Aorta (tissue), 5 donors: ENCODE data around the gene RABGAP1L. TPM values are rescaled to one million over a fixed set of nuclear protein-coding genes. Genes with fewer than 3 reads are reported as not detected.
"Not testable (repeated sequence)": the region's sequence is repeated elsewhere in the genome, so short reads cannot be mapped to it uniquely, and the experiment has no call there.

Experiments used
- ATAC-seq: fragments of 200-7000 bp; cut with Tn5 transposase; one replicate; pipeline ENCODE4 v1.9.1; 2022; ENCODE audit warnings: moderate library complexity; ENCODE audit not compliant: low FRiP score
- DNase-seq, 2 donors: peaks; one replicate each; pipeline ENCODE4 v3.0.0-alpha.2; 2020
- H3K27ac ChIP-seq, 2 donors: one replicate each; pipeline ENCODE4 v1.5.1; 2013; ENCODE audit warnings: low read length in 2 of 2, mild to moderate bottlenecking in 2 of 2, moderate library complexity in 2 of 2, control low read depth in 1 of 2, inconsistent platforms in 1 of 2, low read depth in 1 of 2
- H3K27me3 ChIP-seq, 2 donors: one replicate each; pipeline ENCODE4 v1.6.1; 2013; ENCODE audit warnings: control low read depth in 1 of 2, low read length in 1 of 2, mild to moderate bottlenecking in 1 of 2, moderate library complexity in 1 of 2; ENCODE audit not compliant: insufficient read depth in 2 of 2, control insufficient read depth in 1 of 2
- H3K36me3 ChIP-seq, 2 donors: one replicate each; pipeline ENCODE4 v1.6.1; 2013; ENCODE audit warnings: control low read depth in 1 of 2, low read length in 1 of 2, mild to moderate bottlenecking in 1 of 2; ENCODE audit not compliant: insufficient read depth in 2 of 2, control insufficient read depth in 1 of 2
- H3K4me1 ChIP-seq, 2 donors: one replicate each; pipeline ENCODE4 v1.6.1; 2013; ENCODE audit warnings: low read length in 2 of 2, control low read depth in 1 of 2, mild to moderate bottlenecking in 1 of 2, moderate library complexity in 1 of 2; ENCODE audit not compliant: insufficient read depth in 2 of 2, control insufficient read depth in 1 of 2
- H3K4me3 ChIP-seq, 2 donors: one replicate each; pipeline ENCODE4 v1.5.1; 2013; ENCODE audit warnings: low read length in 2 of 2, control low read depth in 1 of 2, mild to moderate bottlenecking in 1 of 2
- H3K9me3 ChIP-seq: one replicate; pipeline ENCODE4 v1.6.1; 2013; ENCODE audit warnings: mild to moderate bottlenecking, low read length; ENCODE audit not compliant: control insufficient read depth
- WGBS, 2 donors: extraction: QIAGEN DNeasy Blood & Tissue Kit; methylation state at CpG; one replicate each; pipeline ENCODE4 v1.1.7; 2013; 5-methylcytosine and 5-hydroxymethylcytosine counted together
- intact Hi-C, 2 donors: fragments of 100-400 bp; cut with DNase I; formaldehyde crosslinking; loops; one replicate each; pipeline versions ENCODE4 v1.14.2 to v1.15.0; 2022
- polyA plus RNA-seq, 2 donors: library from polyadenylated mRNA; stranded (reverse); fragments of 200-250 nt; gene quantifications; one replicate each; pipeline ENCODE4 v1.2.3, GENCODE V29; 2013
- total RNA-seq, 2 donors: library from RNA; stranded (reverse); fragmentation: NEBNext Ultra II Directional; extraction: Animal tissue kit (Norgen Biotek cat#: 25700); gene quantifications; one replicate each; pipeline ENCODE4 v1.2.1, GENCODE V29; 2021
- donor health status: healthy with polysubstance abuse.
- donor health status: Bipolar disorder and iron deficiency.
- donor health status: DM: no; HTN: no; CAD: no.
- donor health status: DM: no; HTN: no; CAD: no.
- donor health status: DM: yes; HTN: yes; CAD: no.

RABGAP1L gene
- total and polyA plus RNA-seq, 4 donors, result 14.8 to 56.4 (median 38.4) TPM

DNA sequence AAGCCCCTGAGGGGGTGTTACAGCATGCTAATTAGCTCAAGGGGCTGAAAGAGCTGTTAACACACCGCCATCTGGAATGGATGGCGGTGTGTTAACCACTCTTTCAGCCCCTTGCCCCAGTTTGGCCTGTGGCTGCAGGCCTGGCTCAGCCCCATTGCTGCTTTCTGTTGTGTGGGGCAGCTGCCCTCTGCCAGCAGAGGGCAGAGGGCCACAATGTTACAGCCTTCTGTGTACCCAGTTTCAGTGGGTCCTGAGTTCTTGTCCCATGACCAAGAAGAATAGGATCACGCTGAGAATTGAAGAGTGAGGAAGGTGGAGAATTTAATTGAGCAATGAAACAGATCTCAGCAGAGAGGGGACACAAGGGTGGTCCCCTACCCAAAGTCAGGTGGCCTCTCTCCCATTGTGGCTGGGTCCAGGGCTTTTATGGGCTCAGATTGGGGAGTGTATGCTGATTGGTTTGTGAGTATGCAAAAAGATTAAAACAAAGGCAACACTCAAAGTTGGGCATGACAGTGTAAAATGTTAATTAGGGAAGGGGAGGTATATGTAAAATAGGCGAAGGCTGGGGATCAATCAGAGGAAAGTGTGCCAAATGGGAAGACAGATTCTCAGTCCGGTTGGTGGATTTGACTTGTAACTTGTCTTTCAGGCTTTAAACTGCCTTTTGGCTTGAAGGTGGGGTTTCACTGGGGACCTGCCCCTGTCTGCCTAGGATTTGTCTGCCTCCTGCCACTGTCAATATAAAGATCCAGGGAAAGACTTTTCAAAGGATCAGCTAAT lies 142.2 kb downstream of the RABGAP1L start:
- H3K27ac ChIP-seq, result no peak overlapping the region
- DNase-seq, result no peak
- no peaks in the 10 kb centered on the region for H3K9me3 ChIP-seq
- no peak for ATAC-seq
- H3K27me3 ChIP-seq, result no peaks in the 10 kb centered on the region
- 89 to 98% methylated on average over 5 of the region's 5 CpGs for WGBS, 2 donors
- intact Hi-C loops, result no loop called here
- no peaks in the 10 kb centered on the region for H3K36me3 ChIP-seq
- H3K4me3 ChIP-seq, result no peak overlapping the region
- H3K4me1 ChIP-seq, result no peaks in the 10 kb centered on the region

DNA sequence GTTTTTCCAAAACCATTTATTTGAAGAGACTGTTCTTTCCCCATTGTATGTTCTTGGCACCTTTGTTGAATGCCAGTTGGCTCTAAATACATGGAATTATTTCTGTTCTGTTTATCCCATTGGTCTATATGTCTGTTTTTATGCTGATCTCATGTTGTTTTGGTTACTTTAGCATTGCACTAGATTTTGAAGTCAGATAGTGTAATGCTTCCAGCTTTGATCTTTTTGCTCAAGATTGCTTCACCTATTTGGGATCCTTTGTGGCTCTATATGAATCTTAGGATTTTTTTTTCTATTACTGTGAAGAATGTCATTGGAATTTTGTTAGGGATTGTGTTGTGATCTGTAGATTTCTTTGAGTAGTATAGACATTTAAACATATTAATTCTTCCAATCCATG lies 149.3 kb downstream of the RABGAP1L start:
- Histone ChIP-seq H3K36me3 (no peaks in the 10 kb centered on the region), H3K27ac (no peak overlapping the region), H3K4me3 (no peak overlapping the region), H3K4me1 (no peaks in the 10 kb centered on the region), H3K27me3 (no peaks in the 10 kb centered on the region), H3K9me3 (no peaks in the 10 kb centered on the region)
- intact Hi-C loops, result no loop called here
- ATAC-seq, result no peak
- no peak for DNase-seq

DNA sequence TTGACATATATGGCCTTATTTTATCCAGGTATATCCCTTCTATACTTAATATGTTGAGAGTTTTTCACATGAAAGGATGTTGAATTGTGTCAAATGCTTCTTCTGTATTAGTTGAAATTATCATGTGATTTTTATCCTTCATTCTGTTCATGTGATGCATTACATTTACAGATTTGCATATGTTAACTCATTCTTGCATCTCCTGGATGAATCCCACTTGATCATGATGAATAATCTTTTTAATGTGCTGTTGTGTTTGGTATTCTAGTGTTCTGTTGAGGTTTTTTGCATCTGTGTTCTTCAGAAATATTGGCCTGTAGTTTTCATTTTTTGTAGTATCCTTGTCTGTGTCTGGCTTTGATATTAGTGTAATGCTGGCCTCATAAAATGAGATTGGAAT lies 150.2 kb downstream of the RABGAP1L start:
- no peaks in the 10 kb centered on the region for H3K9me3 ChIP-seq

DNA sequence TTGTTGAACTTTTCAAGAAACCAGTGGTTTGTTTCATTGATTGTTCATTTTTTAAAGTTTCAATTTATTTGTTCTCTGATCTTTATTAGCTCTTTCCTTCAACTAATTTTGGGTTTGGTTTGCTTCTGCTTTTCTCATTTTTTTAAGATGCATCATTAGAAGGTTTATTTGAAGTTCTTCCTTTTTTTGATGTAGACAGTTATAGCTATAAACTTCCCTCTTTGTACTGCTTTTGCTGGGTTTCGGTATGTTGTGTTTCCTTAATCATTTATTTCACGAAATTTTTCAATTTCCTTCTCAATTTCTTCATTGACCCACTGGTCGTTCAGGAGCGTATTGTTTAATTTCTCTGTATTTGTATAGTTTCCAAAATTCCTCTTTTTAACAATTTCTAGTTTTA lies 155.1 kb downstream of the RABGAP1L start:
- DNase-seq, result no peak
- H3K9me3 ChIP-seq, result no peaks in the 10 kb centered on the region
- no peaks in the 10 kb centered on the region for H3K36me3 ChIP-seq
- intact Hi-C loops, result no loop called here
- no peak overlapping the region for H3K4me3 ChIP-seq
- H3K27me3 ChIP-seq, result no peaks in the 10 kb centered on the region
- H3K27ac ChIP-seq, result no peak overlapping the region
- no peaks in the 10 kb centered on the region for H3K4me1 ChIP-seq
- WGBS, 2 donors, result 96 to 97% methylated on average over 4 of the region's 4 CpGs
- no peak for ATAC-seq

More for the DNA sequence above, 150.2 kb downstream of the RABGAP1L start:
- Histone ChIP-seq H3K27me3 (no peaks in the 10 kb centered on the region), H3K4me1 (no peaks in the 10 kb centered on the region), H3K4me3 (no peak overlapping the region), H3K27ac (no peak overlapping the region), H3K36me3 (no peaks in the 10 kb centered on the region)
- no peak for DNase-seq
- intact Hi-C loops, result no loop called here
- no peak for ATAC-seq

DNA sequence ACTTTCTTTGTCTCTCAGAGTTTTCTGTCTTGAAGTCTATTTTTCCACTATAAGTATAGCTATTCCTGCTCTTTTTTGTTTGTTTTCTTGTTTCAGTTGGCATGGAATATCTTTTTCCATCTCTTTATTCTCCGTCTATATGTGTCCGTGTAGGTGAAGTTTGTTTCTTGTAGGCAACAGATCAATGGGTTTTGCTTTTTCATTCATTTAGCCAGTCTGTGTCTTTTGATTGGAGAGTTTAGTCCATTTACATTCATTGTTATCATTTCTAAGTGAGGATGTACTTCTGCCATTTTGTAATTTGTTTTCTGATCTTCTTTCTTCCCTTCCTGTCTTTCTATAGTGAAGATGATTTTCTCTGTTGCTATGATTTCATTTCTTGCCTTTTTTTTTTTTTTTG lies 155.9 kb downstream of the RABGAP1L start:
- no peaks in the 10 kb centered on the region for H3K9me3 ChIP-seq
- no peak for DNase-seq
- no peak overlapping the region for H3K27ac ChIP-seq
- no peak overlapping the region for H3K4me3 ChIP-seq
- no peaks in the 10 kb centered on the region for H3K27me3 ChIP-seq
- intact Hi-C loops, result no loop called here
- WGBS, 2 donors, result 96 to 97% methylated on average over 2 of the region's 2 CpGs
- ATAC-seq, result no peak
- H3K36me3 ChIP-seq, result no peaks in the 10 kb centered on the region
- H3K4me1 ChIP-seq, result no peaks in the 10 kb centered on the region

DNA sequence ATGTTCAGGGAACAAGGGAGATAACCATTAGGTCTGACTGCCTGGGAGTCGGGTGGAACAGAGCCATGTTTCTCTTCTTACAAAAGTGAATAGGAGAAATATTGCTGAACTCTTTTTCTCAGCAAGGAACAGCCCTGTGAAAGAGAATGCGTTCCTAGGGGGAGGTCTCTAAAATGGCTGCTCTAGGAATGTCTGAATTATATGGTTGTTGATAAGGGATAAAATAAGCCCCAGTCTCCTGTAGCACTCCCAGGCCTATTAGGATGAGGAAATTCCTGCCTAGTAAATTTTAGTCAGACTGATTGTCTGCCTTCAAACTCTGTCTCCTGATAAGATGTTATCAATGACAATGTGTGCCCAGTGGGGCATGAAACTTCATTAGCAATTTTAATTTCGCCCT lies 161.6 kb downstream of the RABGAP1L start:
- H3K27ac ChIP-seq, DNase-seq, H3K36me3 ChIP-seq, H3K4me1 ChIP-seq, H3K4me3 ChIP-seq, H3K27me3 ChIP-seq, intact Hi-C loops, ATAC-seq: not testable (repeated sequence)
- peaks cover 11% of the 10 kb centered on the region for H3K9me3 ChIP-seq
- WGBS, 2 donors, result 96 to 97% methylated on average over 3 of the region's 3 CpGs

DNA sequence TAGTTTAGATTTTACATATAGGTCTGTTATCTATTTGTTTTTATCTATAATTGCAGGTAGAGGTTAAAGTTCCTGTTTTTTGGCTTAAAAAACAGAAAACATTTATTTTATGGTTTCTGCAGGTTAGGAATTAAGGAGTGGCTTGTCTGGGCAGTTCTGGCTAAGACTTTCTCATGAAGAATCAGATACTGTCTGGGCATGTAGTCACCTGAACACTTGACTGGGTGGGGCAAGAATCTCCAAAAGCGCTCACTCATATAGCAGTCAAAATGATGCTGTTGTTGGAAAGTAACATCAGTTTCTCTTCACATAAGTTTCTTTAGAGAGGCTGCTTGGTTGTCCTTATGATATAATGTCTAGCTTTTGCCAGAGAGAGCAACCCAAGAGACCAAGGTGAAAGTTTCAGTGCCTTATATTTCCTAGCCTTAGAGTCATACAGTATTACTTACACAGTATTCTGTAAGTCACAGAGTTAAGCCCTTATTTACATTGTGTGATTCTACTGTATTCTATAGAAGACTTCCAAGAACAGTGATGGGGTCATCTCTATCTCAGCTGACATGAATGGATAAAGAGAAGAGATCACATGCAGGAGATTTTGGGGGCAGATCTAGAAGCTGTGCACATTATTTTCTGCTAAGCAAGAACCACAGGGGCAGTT lies 163.0 kb downstream of the RABGAP1L start:
- DNase-seq, result no peak
- WGBS, 2 donors, result 99 to 100% methylated on average over 1 of the region's 1 CpG
- no peak for ATAC-seq
- Histone ChIP-seq H3K4me1 (no peaks in the 10 kb centered on the region), H3K27me3 (no peaks in the 10 kb centered on the region), H3K9me3 (peaks cover 11% of the 10 kb centered on the region), H3K36me3 (no peaks in the 10 kb centered on the region), H3K27ac (no peak overlapping the region), H3K4me3 (no peak overlapping the region)
- intact Hi-C loops, result no loop called here

DNA sequence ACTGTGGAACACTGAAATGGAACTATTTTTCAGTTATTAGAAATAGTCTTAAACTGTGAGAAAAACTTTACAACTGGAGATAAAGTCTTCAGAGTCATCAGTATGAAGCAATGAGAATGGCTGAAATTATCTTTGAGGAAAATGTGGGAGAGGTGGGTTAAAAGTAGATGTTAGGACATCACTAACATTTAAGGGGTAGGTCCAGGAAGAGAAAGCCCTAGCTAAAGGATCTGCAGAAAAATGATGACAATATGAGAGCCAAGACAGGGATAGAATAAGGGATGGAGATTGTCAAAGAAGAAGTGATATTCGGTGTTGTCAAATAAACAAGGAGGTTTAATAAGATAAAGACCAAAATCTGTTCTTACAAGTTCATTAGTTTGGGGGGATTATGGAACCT lies 165.2 kb downstream of the RABGAP1L start:
- Histone ChIP-seq H3K27ac (no peak overlapping the region), H3K36me3 (no peaks in the 10 kb centered on the region), H3K4me3 (no peak overlapping the region), H3K9me3 (peaks cover 11% of the 10 kb centered on the region), H3K27me3 (no peaks in the 10 kb centered on the region), H3K4me1 (no peaks in the 10 kb centered on the region)
- 90 to 97% methylated on average over 1 of the region's 1 CpG for WGBS, 2 donors
- DNase-seq (no peak), ATAC-seq (no peak)
- intact Hi-C loops, result no loop called here

DNA sequence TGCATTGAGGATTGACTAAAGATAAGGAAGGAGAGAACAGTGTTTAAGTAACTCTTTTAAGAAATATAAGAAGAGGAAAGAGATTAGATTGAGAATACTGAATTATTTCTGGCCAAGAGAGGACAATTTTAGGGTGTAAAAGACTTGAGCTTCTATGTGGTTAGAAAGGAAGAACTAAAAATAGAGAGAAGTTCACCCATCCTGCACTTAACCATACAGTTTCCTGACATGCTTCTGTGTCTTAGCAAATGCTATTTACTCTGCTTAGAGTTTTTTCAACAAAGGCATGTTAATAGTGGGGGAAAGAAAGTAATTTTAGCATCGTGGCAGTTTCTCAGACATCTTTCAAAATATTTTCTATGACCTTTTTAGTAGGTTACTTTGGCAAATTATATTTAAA lies 165.6 kb downstream of the RABGAP1L start:
- no peaks in the 10 kb centered on the region for H3K4me1 ChIP-seq
- no peak overlapping the region for H3K27ac ChIP-seq
- no peaks in the 10 kb centered on the region for H3K36me3 ChIP-seq
- H3K4me3 ChIP-seq, result no peak overlapping the region
- H3K27me3 ChIP-seq, result no peaks in the 10 kb centered on the region
- ATAC-seq, result no peak
- DNase-seq, result no peak
- intact Hi-C loops, result no loop called here
- 16 to 31% methylated on average over 1 of the region's 1 CpG for WGBS, 2 donors
- peaks cover 11% of the 10 kb centered on the region for H3K9me3 ChIP-seq
